ENCODE data around the gene SPCS2.

DNA sequence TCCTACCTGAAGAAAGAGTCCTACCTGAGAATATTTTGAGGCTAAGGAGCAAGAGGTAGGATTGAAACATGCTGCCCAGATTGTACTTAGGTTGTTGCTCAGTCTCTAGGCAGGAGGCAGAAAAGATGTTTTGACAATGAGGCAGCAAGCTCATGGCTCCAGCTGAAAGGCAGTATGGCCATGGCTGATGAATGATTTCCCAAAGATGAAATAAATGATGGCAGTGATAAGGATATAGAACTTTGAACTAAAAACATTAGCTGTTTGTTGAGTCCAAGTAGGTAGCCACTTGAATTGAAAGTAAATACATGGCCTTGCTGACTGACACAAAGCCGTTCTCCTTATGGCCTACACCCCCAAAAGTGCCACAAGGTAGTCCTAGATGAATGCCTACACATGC, 32.8 kb downstream of the SPCS2 start:
- TF ChIP-seq, protein P1, sequence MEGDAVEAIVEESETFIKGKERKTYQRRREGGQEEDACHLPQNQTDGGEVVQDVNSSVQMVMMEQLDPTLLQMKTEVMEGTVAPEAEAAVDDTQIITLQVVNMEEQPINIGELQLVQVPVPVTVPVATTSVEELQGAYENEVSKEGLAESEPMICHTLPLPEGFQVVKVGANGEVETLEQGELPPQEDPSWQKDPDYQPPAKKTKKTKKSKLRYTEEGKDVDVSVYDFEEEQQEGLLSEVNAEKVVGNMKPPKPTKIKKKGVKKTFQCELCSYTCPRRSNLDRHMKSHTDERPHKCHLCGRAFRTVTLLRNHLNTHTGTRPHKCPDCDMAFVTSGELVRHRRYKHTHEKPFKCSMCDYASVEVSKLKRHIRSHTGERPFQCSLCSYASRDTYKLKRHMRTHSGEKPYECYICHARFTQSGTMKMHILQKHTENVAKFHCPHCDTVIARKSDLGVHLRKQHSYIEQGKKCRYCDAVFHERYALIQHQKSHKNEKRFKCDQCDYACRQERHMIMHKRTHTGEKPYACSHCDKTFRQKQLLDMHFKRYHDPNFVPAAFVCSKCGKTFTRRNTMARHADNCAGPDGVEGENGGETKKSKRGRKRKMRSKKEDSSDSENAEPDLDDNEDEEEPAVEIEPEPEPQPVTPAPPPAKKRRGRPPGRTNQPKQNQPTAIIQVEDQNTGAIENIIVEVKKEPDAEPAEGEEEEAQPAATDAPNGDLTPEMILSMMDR (optimal IDR thresholded peaks at IDR 0.05 in 1 of 3, IDR thresholded peaks at IDR 0.05 in 1 of 3, conservative IDR thresholded peaks at IDR 0.05 in 1 of 3; ENCODE audit: extremely low read depth in 1 of 3, insufficient read depth in 2 of 3, low read length in 3 of 3): no peak
- no peak for TF ChIP-seq EZH2 (IDR thresholded peaks at IDR 0.05; ENCODE audit: low read length)
